Skeletal muscle satellite cell (primary cell): ENCODE data around the gene MCRIP2.
A peak's percentile ranks its signal among the peaks of the same experiment; 100 is the strongest.

Experiments used
- H3K27me3 ChIP-seq: 2 replicates; pipeline ENCODE4 v1.7.0; 2013; ENCODE audit warnings: low read length; ENCODE audit not compliant: control insufficient read depth, insufficient read depth
- H3K36me3 ChIP-seq: 2 replicates; pipeline ENCODE4 v1.7.0; 2013; ENCODE audit warnings: mild to moderate bottlenecking, control low read depth, low read length; ENCODE audit not compliant: insufficient read depth
- H3K4me1 ChIP-seq: 2 replicates; pipeline ENCODE4 v1.7.0; 2013; ENCODE audit warnings: low read length; ENCODE audit not compliant: control insufficient read depth, insufficient read depth
- H3K4me2 ChIP-seq: 2 replicates; pipeline ENCODE4 v1.7.0; 2013; ENCODE audit warnings: mild to moderate bottlenecking, low read length
- H3K4me3 ChIP-seq: 2 replicates; pipeline ENCODE4 v1.7.0; 2013; ENCODE audit warnings: low read length
- H3K9ac ChIP-seq: 2 replicates; pipeline ENCODE4 v1.7.0; 2013; ENCODE audit warnings: mild to moderate bottlenecking, low read depth, low read length, moderate library complexity
- H3K9me3 ChIP-seq: replicated peaks from 2 replicates; pipeline ENCODE4 v1.7.0; 2013; ENCODE audit warnings: mild to moderate bottlenecking, control low read depth, low read length

The MCRIP2 gene

DNA sequence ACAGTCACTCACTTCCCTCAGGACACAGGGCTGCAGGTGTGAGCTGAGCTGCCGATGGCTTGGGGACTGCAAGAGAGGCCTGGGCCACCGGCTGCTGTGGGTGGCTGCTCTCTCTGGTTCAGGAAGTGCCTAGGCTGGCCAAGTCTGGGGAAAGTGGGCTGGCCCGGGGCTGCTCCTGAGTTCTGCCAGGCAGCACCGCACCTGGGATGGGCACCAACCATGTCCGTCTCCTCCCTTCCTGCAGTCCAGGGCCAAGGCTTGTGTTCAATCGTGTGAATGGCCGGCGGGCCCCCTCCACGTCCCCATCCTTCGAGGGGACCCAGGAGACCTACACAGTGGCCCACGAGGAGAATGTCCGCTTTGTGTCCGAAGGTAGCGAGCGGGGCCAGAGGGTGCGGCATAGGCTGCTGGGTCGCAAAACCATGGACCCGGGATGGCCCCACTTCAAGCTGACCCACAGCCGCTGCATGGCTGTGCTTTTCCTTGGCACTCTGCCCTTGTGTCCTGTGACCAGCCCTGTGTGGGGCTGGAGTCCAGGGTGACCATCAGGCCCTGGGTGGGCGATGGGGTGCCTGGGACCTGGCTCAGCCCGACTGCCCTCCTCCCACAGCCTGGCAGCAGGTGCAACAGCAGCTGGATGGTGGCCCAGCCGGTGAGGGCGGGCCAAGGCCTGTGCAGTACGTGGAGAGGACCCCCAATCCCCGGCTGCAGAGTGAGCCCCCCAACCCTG is 5.7 kb downstream of the MCRIP2 start:
- no peak overlapping the region for H3K4me2 ChIP-seq
- no peak overlapping the region for H3K9ac ChIP-seq
- H3K9me3 ChIP-seq: no peaks in the 10 kb centered on the region
- H3K4me1 ChIP-seq: peaks cover 28% of the 10 kb centered on the region
- H3K27me3 ChIP-seq: no peaks in the 10 kb centered on the region
- H3K36me3 ChIP-seq: no peaks in the 10 kb centered on the region
- H3K4me3 ChIP-seq: no peak overlapping the region

GRCh38 chr16:648071-648780 is 6.6 kb downstream of the MCRIP2 start:
- H3K4me3 ChIP-seq: peak overlapping the region; percentile 77
- no peaks in the 10 kb centered on the region for H3K27me3 ChIP-seq
- H3K9me3 ChIP-seq: no peaks in the 10 kb centered on the region
- H3K9ac ChIP-seq: peak overlapping the region; percentile 94
- H3K36me3 ChIP-seq: no peaks in the 10 kb centered on the region
- peaks cover 21% of the 10 kb centered on the region for H3K4me1 ChIP-seq
- H3K4me2 ChIP-seq: peak overlapping the region; percentile 95

DNA sequence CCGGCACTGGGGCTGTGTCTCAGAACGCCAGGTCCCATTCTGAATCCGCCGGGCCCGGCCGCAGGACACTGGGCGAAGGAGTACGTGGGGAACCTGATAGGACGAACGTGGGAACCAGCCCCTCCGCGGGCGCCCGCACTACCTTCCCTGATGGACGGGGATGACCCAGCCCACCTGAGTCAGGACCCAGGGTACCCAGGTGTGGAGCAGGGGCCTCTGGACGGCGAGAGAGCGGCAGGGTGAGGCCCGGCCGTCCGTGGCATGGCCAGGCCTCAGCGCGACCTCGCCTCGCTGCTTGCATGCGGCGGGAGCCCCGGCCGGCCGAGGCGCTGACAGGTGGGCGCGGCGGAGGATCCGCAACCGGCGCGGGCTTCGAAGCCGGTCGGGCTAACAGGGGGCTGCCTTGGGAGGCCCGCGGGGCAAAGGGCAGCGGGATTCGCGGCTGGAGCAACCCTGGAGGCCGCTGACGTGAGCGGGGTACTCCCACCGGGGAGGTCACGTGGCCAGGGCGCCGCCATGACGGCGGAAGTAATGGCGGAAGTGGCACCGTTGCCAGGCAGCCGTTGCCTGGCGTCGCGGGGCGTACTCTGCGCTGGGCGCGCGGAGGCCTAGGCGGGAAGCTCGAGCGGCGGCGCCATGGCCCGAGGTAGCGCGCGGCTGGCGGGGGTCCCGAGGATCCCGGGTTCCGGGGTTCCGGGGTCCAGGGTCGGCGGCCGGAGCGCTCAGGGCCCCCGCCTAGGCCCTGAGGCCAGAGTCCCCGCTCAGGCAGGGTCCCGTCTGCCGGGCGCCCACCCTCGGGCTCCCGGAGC is 7.4 kb downstream of the MCRIP2 start, which contains the start of gene WDR90:
Gene WDR90 (plus strand): TSS at position 585 of the 809 bp plus-strand sequence. CDS start 52 bp downstream, at position 637.
- H3K9me3 ChIP-seq: no peaks in the 10 kb centered on the region
- peaks cover 21% of the 10 kb centered on the region for H3K4me1 ChIP-seq
- peak within 1 kb of the TSS; percentile 77 for H3K4me3 ChIP-seq
- peak within 1 kb of the TSS; percentile 95 for H3K4me2 ChIP-seq
- peak within 1 kb of the TSS; percentile 94 for H3K9ac ChIP-seq
- H3K27me3 ChIP-seq: no peaks in the 10 kb centered on the region
- H3K36me3 ChIP-seq: no peaks in the 10 kb centered on the region

DNA sequence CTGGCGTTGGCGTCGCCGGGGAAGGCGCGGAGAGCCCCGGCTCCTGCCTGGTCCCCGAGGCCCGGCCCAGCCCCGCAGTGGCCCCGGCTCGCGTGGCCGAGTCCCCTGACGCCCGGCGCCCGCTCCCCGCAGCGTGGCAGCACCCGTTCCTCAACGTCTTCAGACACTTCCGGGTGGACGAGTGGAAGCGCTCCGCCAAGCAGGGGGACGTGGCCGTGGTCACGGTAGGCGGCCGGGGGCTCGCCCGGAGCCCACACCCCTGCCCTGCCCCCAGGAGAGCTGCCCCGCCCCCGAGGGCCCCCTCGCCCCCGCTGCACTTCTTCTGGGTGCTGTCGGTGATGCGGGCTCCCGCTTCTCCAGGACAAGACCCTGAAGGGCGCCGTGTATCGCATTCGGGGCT is 8.0 kb downstream of the MCRIP2 start:
- Histone ChIP-seq H3K4me3 (peak overlapping the region; percentile 77), H3K9me3 (no peaks in the 10 kb centered on the region), H3K36me3 (no peaks in the 10 kb centered on the region), H3K27me3 (no peaks in the 10 kb centered on the region), H3K4me1 (peaks cover 21% of the 10 kb centered on the region), H3K9ac (peak overlapping the region; percentile 94), H3K4me2 (peak overlapping the region; percentile 95)

DNA sequence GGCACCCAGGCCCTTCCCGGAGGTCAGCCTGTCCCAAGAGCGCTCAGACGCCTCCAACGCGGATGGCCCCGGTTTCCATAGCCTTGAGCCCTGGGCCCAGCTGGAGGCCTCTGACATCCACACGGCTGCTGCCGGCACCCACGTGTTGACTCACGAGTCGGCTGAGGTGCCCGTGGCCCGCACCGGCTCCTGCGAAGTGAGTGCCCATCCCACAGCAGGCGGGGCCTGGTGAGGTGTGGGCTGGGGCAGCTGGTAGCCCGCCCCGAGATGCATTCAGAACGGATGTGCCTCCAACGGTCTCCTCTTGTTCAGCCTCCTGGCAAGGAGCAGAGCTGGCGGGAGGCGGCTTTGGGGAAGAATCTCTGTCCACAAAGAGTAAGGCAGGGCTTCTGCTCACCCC is 10.2 kb downstream of the MCRIP2 start:
- Histone ChIP-seq H3K4me3 (no peak overlapping the region), H3K27me3 (no peaks in the 10 kb centered on the region), H3K4me1 (peaks cover 21% of the 10 kb centered on the region), H3K9ac (no peak overlapping the region), H3K9me3 (no peaks in the 10 kb centered on the region), H3K4me2 (no peak overlapping the region), H3K36me3 (peaks cover 4% of the 10 kb centered on the region)

DNA sequence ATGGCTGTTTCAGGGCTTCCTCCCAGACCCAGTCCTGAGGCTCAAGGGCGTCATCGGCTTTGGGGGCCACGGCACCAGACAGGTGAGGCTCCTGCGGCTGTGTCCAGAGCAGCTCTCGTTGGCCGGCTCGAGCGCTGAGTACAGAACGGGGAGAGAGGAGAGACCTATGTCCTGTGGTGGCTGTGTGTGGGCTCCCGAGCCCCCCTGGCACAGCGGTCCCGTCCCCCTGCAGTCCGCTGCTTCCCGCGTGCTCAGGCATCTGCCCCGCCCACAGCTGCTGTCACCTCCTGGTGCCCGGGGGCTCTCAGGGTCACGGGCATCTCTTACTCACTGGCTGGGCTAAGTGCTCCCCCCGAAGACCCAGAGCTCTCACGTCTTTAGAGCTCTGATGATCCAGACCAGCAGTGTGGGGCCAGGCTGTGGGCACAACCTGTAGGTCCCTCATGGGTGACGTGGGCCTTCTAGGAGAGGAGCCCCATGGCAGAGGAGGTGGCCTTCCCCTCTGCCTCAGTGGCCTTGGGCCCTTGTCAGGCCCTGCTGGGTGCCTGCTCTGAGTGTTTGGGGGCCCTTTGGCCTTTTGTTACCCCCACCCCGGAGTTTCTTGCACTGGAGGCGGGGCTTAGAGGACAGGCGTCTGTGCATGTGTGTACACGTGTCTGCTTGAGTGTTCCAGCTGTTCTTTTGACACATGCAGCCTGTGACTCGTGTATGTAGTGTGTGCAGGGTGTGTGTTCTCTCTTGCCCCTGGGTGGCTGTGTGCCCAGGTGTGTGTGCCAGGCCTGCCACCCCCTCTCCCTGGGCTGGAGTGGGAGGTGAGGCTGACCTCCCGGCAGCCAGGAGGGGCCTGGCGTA is 11.1 kb downstream of the MCRIP2 start:
- Histone ChIP-seq H3K9me3 (no peaks in the 10 kb centered on the region), H3K36me3 (peaks cover 4% of the 10 kb centered on the region), H3K4me2 (no peak overlapping the region), H3K9ac (no peak overlapping the region), H3K4me3 (no peak overlapping the region), H3K27me3 (no peaks in the 10 kb centered on the region), H3K4me1 (peaks cover 19% of the 10 kb centered on the region)

DNA sequence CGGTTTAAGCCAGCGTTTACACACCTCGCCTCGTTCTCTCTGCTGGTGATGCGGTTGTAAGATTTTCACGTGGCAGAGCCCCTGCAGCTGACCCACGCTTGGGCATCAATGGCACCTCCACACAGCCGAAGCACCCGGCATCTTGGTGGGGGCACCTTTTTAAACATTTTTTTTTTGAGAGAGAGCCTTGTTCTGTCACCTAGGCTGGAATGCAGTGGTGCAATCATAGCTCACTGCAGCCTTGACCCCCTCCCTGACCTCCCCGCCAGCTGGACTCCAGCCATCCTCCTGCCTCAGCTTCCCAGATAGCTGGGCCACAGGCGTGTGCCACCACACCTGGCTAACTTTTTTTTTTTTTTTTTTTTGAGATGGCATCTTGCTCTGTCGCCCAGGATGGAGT is 12.4 kb downstream of the MCRIP2 start:
- H3K9ac ChIP-seq: no peak overlapping the region
- no peak overlapping the region for H3K4me3 ChIP-seq
- H3K4me2 ChIP-seq: no peak overlapping the region
- H3K9me3 ChIP-seq: no peaks in the 10 kb centered on the region
- H3K27me3 ChIP-seq: no peaks in the 10 kb centered on the region
- H3K4me1 ChIP-seq: peaks cover 8% of the 10 kb centered on the region
- peaks cover 13% of the 10 kb centered on the region for H3K36me3 ChIP-seq

DNA sequence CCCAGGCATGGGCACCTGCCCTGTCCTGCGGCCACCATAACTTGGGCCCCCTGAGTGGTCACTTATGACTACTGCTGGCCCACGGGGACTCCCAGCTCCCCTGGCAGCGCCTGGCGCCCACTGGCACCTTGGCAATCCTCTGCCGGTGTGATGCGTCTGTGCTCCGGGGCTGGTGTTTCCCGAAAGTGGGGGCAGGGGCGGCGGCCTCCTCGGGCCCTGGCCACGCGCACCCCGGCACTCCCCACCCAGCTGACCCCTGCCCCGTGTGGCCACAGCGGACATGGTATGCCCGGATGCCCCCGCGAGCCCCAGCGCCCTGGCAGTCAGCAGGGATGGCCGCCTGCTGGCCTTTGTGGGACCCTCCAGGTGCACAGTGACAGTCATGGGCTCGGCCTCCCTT is 15.9 kb downstream of the MCRIP2 start:
- Histone ChIP-seq H3K4me3 (no peak overlapping the region), H3K4me2 (no peak overlapping the region), H3K9me3 (no peaks in the 10 kb centered on the region), H3K4me1 (peaks cover 11% of the 10 kb centered on the region), H3K9ac (no peak overlapping the region), H3K27me3 (no peaks in the 10 kb centered on the region), H3K36me3 (peaks cover 15% of the 10 kb centered on the region)

- Histone ChIP-seq H3K9ac (no peak overlapping the region), H3K9me3 (no peaks in the 10 kb centered on the region), H3K4me3 (no peak overlapping the region), H3K27me3 (no peaks in the 10 kb centered on the region), H3K4me2 (no peak overlapping the region), H3K4me1 (peaks cover 11% of the 10 kb centered on the region), H3K36me3 (peaks cover 15% of the 10 kb centered on the region)
Observed at GRCh38 chr16:658679-659571, 17.3 kb downstream of the MCRIP2 start.

- no peaks in the 10 kb centered on the region for H3K9me3 ChIP-seq
- peaks cover 15% of the 10 kb centered on the region for H3K36me3 ChIP-seq
- no peaks in the 10 kb centered on the region for H3K27me3 ChIP-seq
- H3K9ac ChIP-seq: no peak overlapping the region
- no peak overlapping the region for H3K4me3 ChIP-seq
- H3K4me2 ChIP-seq: no peak overlapping the region
- peaks cover 11% of the 10 kb centered on the region for H3K4me1 ChIP-seq
Observed at GRCh38 chr16:659618-660017, 18.0 kb downstream of the MCRIP2 start.
